ENCODE measurements around the gene REC8. TPM values are rescaled to one million over a fixed set of nuclear protein-coding genes. Genes with fewer than 3 reads are reported as not detected.

The REC8 gene
- total RNA-seq, 1 experiment from 2014 or later: 8.4 TPM

DNA sequence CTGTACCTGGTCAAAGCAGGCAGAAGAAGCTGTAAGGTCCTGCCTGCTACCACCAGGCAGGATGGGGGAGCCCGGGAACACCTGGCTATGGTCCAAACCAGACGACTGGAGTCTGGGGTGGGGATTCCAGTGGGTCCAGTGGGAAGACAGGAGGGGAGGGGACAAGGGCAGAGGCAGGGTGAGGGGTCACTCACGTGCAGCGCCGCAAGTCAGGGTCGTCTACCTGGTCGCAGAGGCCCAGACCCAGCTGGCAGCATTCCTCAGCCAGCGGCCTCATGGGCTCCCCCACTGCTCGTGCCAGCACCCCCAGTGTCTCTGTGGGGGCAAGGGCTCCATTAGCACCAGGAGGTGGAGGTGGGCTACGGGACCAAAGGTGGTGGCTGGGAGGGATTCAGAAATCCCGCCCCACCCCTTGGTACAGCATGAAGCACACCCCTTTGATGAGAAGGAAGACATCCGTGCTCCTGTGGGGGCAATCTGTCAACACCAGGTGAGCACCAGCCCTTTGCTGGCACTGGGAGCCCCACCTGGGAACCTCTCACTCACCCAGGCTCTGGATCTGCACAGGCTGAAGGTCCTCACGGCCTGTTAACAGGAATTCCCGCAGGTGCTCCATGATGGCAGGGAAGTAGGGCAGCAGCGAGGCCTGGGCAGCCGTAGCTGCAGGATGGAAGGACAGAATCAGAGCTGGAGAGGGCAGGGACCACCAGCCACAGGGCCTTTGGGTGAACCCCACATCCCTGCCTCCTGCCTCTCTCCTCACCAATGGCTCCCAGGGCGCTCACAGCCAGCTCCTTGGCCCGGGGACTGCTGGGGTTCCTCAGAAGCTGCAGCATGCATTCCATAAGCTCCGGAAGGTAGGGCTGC is 12.5 kb downstream of the REC8 start:
- Histone ChIP-seq H3K27ac (ENCODE audit: low read depth, low read length, poor library complexity, severe bottlenecking) (no peak overlapping the region), H3K4me1 (ENCODE audit: insufficient read depth, low read length, poor library complexity, severe bottlenecking) (peaks cover 9% of the 10 kb centered on the region), H3K27me3 (replicated peaks; ENCODE audit: insufficient read depth, low read depth, low read length, poor library complexity) (no peaks in the 10 kb centered on the region), H3K4me3 (ENCODE audit: low read depth, low read length, poor library complexity, severe bottlenecking) (no peak overlapping the region), H3K36me3 (ENCODE audit: insufficient read depth, low read length, poor library complexity, severe bottlenecking) (peaks cover 62% of the 10 kb centered on the region), H3K9me3 (ENCODE audit: low read depth, low read length, poor library complexity, severe bottlenecking) (no peaks in the 10 kb centered on the region)
- intact Hi-C loops (cut with micrococcal nuclease; ENCODE audit: unreplicated experiment): no loop called here
- POLR2A ChIA-PET (ENCODE audit: low non-redundant PET): no interaction called here
- no peak for DNase-seq (ENCODE audit: low spot score)
- CTCF ChIA-PET: no interaction called here
- no TSS peak for BruUV-seq (replicated peaks)
- no peak for TF ChIP-seq EZH2 (IDR thresholded peaks at IDR 0.05; ENCODE audit: borderline replicate concordance, low read depth, low read length, poor library complexity, severe bottlenecking)
- TF ChIP-seq, protein P1, sequence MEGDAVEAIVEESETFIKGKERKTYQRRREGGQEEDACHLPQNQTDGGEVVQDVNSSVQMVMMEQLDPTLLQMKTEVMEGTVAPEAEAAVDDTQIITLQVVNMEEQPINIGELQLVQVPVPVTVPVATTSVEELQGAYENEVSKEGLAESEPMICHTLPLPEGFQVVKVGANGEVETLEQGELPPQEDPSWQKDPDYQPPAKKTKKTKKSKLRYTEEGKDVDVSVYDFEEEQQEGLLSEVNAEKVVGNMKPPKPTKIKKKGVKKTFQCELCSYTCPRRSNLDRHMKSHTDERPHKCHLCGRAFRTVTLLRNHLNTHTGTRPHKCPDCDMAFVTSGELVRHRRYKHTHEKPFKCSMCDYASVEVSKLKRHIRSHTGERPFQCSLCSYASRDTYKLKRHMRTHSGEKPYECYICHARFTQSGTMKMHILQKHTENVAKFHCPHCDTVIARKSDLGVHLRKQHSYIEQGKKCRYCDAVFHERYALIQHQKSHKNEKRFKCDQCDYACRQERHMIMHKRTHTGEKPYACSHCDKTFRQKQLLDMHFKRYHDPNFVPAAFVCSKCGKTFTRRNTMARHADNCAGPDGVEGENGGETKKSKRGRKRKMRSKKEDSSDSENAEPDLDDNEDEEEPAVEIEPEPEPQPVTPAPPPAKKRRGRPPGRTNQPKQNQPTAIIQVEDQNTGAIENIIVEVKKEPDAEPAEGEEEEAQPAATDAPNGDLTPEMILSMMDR (conservative IDR thresholded peaks at IDR 0.05; ENCODE audit: low read depth, low read length): no peak

DNA sequence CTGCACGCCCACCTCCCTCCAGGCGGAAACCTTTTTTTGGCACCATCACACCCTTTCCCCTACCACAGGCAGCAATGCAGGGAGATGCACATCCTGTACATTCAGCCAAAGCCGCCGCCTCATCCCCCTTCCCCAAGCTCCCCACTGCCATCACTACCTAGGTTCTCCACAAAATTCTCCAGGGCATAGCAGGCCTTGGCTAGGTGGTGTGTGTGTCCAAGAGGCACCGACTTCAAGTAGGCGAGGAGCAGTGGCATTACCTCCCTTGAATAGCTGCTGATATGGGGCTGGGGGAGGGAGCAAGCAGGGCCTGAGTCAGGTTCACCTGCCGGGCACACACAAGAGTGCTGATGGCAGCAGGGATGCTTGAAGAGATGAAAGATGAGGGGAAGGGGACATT is 13.1 kb downstream of the REC8 start:
- ChIA-PET CTCF (no interaction called here), POLR2A (ENCODE audit: low non-redundant PET) (no interaction called here)
- Histone ChIP-seq H3K27me3 (replicated peaks; ENCODE audit: insufficient read depth, low read depth, low read length, poor library complexity) (no peaks in the 10 kb centered on the region), H3K4me3 (ENCODE audit: low read depth, low read length, poor library complexity, severe bottlenecking) (no peak overlapping the region), H3K9me3 (ENCODE audit: low read depth, low read length, poor library complexity, severe bottlenecking) (no peaks in the 10 kb centered on the region), H3K4me1 (ENCODE audit: insufficient read depth, low read length, poor library complexity, severe bottlenecking) (peaks cover 9% of the 10 kb centered on the region), H3K36me3 (ENCODE audit: insufficient read depth, low read length, poor library complexity, severe bottlenecking) (peaks cover 57% of the 10 kb centered on the region), H3K27ac (ENCODE audit: low read depth, low read length, poor library complexity, severe bottlenecking) (no peak overlapping the region)
- TF ChIP-seq EZH2 (IDR thresholded peaks at IDR 0.05; ENCODE audit: borderline replicate concordance, low read depth, low read length, poor library complexity, severe bottlenecking): no peak
- TF ChIP-seq, protein P1 (conservative IDR thresholded peaks at IDR 0.05; ENCODE audit: low read depth, low read length): no peak
- no TSS peak for BruUV-seq (replicated peaks)
- intact Hi-C loops (cut with micrococcal nuclease; ENCODE audit: unreplicated experiment): loop anchor here (5.0 kb wide), 1 partner anchor 38 kb away; the partner anchor contains the start of genes PSME2 and RNF31
- no peak for DNase-seq (ENCODE audit: low spot score)

DNA sequence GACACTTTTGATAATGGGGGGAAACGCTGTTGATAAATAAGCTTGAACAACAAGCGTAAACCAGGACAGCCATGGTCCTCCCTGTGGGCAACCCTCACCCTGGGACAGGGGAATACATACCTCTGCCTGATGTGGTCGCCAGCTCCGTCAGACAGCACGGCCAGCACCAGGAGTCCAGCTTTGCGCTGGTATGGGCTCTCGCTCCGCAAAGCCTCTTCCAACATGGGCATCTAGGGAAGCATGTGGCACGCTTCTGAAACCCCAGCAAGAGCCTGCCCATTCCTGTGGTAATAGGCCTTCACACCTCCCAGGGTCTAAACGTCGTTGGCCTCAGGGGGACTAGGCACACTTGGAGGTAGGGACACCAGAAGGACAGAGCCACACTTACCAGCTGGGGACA is 13.9 kb downstream of the REC8 start:
- no peak for TF ChIP-seq EZH2 (IDR thresholded peaks at IDR 0.05; ENCODE audit: borderline replicate concordance, low read depth, low read length, poor library complexity, severe bottlenecking)
- TF ChIP-seq, protein P1 (conservative IDR thresholded peaks at IDR 0.05; ENCODE audit: low read depth, low read length): no peak
- H3K27ac ChIP-seq (ENCODE audit: low read depth, low read length, poor library complexity, severe bottlenecking): no peak overlapping the region
- H3K9me3 ChIP-seq (ENCODE audit: low read depth, low read length, poor library complexity, severe bottlenecking): no peaks in the 10 kb centered on the region
- no TSS peak for BruUV-seq (replicated peaks)
- ChIA-PET CTCF (no interaction called here), POLR2A (ENCODE audit: low non-redundant PET) (no interaction called here)
- H3K27me3 ChIP-seq (replicated peaks; ENCODE audit: insufficient read depth, low read depth, low read length, poor library complexity): no peaks in the 10 kb centered on the region
- no peak for DNase-seq (ENCODE audit: low spot score)
- intact Hi-C loops (cut with micrococcal nuclease; ENCODE audit: unreplicated experiment): loop anchor here (5.0 kb wide), 1 partner anchor 38 kb away; the partner anchor contains the start of genes PSME2 and RNF31
- H3K36me3 ChIP-seq (ENCODE audit: insufficient read depth, low read length, poor library complexity, severe bottlenecking): peaks cover 50% of the 10 kb centered on the region
- no peak overlapping the region for H3K4me3 ChIP-seq (ENCODE audit: low read depth, low read length, poor library complexity, severe bottlenecking)
- H3K4me1 ChIP-seq (ENCODE audit: insufficient read depth, low read length, poor library complexity, severe bottlenecking): peaks cover 9% of the 10 kb centered on the region
